Smooth muscle cell (in vitro differentiated cells): Measurements from ENCODE around the gene A2ML1. TPM values are rescaled to one million over a fixed set of nuclear protein-coding genes. Genes with fewer than 3 reads are reported as not detected.

Experiments
- DNase-seq: peaks from one replicate; lab custom pipeline; 2025; ENCODE audit not compliant: unreplicated experiment; lab: John Stamatoyannopoulos, UW
- H2AFZ ChIP-seq: fragments of 200-600 bp; sonication (generic); 2 replicates; pipeline ENCODE4 v1.6.0; 2016; ENCODE audit warnings: antibody characterized with exemption, low read depth, mild to moderate bottlenecking
- H3F3A ChIP-seq: fragments of 200-600 bp; sonication (generic); 2 replicates; pipeline ENCODE4 v1.6.0; 2017; ENCODE audit warnings: antibody characterized with exemption, low read depth
- H3K27ac ChIP-seq: fragments of 200-600 bp; sonication (generic); 2 replicates; pipeline ENCODE4 v1.5.1; 2016; ENCODE audit warnings: low read depth, mild to moderate bottlenecking
- H3K27me3 ChIP-seq: fragments of 200-600 bp; sonication (generic); 2 replicates; pipeline ENCODE4 v1.6.1; 2016; ENCODE audit warnings: low read depth, mild to moderate bottlenecking
- H3K36me3 ChIP-seq: fragments of 200-600 bp; sonication (generic); 2 replicates; pipeline ENCODE4 v1.5.1; 2016; ENCODE audit warnings: low read depth
- H3K4me1 ChIP-seq: fragments of 200-600 bp; sonication (generic); 2 replicates; pipeline ENCODE4 v1.5.1; 2016; ENCODE audit warnings: low read depth
- H3K4me2 ChIP-seq: fragments of 200-600 bp; sonication (generic); 2 replicates; pipeline ENCODE4 v1.6.0; 2016; ENCODE audit warnings: mild to moderate bottlenecking
- H3K4me3 ChIP-seq: fragments of 200-600 bp; sonication (generic); 2 replicates; pipeline ENCODE4 v1.5.1; 2016; ENCODE audit warnings: mild to moderate bottlenecking
- H3K79me2 ChIP-seq: fragments of 200-600 bp; sonication (generic); 2 replicates; pipeline ENCODE4 v1.6.0; 2016; ENCODE audit warnings: low read depth, mild to moderate bottlenecking
- H3K9ac ChIP-seq: fragments of 200-600 bp; sonication (generic); 2 replicates; pipeline ENCODE4 v1.6.0; 2016; ENCODE audit warnings: low read depth
- H3K9me3 ChIP-seq: fragments of 200-600 bp; sonication (generic); replicated peaks from 2 replicates; pipeline ENCODE4 v1.5.1; 2016; ENCODE audit warnings: low read depth
- H4K20me1 ChIP-seq: fragments of 200-600 bp; sonication (generic); 2 replicates; pipeline ENCODE4 v1.6.0; 2016; ENCODE audit warnings: low read depth
- CTCF ChIP-seq: fragments of 200-600 bp; sonication (generic); IDR thresholded peaks from 2 replicates; pipeline ENCODE4 v1.5.1; 2017; ENCODE audit warnings: borderline replicate concordance, mild to moderate bottlenecking, antibody characterized with exemption; ENCODE audit not compliant: insufficient read depth, poor library complexity, severe bottlenecking
- WGBS: methylation state at CpG from one replicate; pipeline ENCODE4 v1.1.7; 2016; ENCODE audit warnings: low lambda C conversion rate; 5-methylcytosine and 5-hydroxymethylcytosine counted together
- polyA plus RNA-seq: library from polyadenylated mRNA; unstranded; fragments of >200 nt; fragmentation: Nextera tagmentation; extraction: Ambion mirVana; gene quantifications from 2 replicates; pipeline ENCODE4 v1.2.1, GENCODE V29; 2016
- total RNA-seq: library from RNA; depleted of rRNA; stranded (reverse); fragments of >200 nt; gene quantifications from 2 replicates; pipeline ENCODE4 v1.2.3, GENCODE V29; 2014

A2ML1 gene
- total and polyA plus RNA-seq, 2 experiments from 2014 or later = 2.4 to 10.0 TPM

- H3K4me2 ChIP-seq = no peak overlapping the region
- no peak overlapping the region for H3K9ac ChIP-seq
- H3K79me2 ChIP-seq = no peaks in the 10 kb centered on the region
- no peak for TF ChIP-seq CTCF
- H4K20me1 ChIP-seq = no peaks in the 10 kb centered on the region
- 70% methylated on average over 8 of the region's 8 CpGs for WGBS
- H3F3A ChIP-seq = no peaks in the 10 kb centered on the region
- H3K27me3 ChIP-seq = no peaks in the 10 kb centered on the region
- DNase-seq = no peak
- no peak overlapping the region for H2AFZ ChIP-seq
- no peak overlapping the region for H3K27ac ChIP-seq
- H3K4me3 ChIP-seq = no peak overlapping the region
- no peaks in the 10 kb centered on the region for H3K4me1 ChIP-seq
- no peaks in the 10 kb centered on the region for H3K9me3 ChIP-seq
- no peaks in the 10 kb centered on the region for H3K36me3 ChIP-seq
Measured at GRCh38 chr12:8840938-8841633, 18.7 kb downstream of the A2ML1 start.

GRCh38 chr12:8841778-8842177 is 19.4 kb downstream of the A2ML1 start:
- H3K4me1 ChIP-seq = no peaks in the 10 kb centered on the region
- TF ChIP-seq CTCF = no peak
- H3K27me3 ChIP-seq = no peaks in the 10 kb centered on the region
- H3K4me2 ChIP-seq = no peak overlapping the region
- H2AFZ ChIP-seq = no peak overlapping the region
- H3K9ac ChIP-seq = no peak overlapping the region
- no peak overlapping the region for H3K4me3 ChIP-seq
- H3F3A ChIP-seq = no peaks in the 10 kb centered on the region
- no peak for DNase-seq
- H3K36me3 ChIP-seq = no peaks in the 10 kb centered on the region
- WGBS = 87% methylated on average over 4 of the region's 4 CpGs
- no peaks in the 10 kb centered on the region for H3K9me3 ChIP-seq
- no peak overlapping the region for H3K27ac ChIP-seq
- H3K79me2 ChIP-seq = no peaks in the 10 kb centered on the region
- no peaks in the 10 kb centered on the region for H4K20me1 ChIP-seq

GRCh38 chr12:8844665-8845064 is 22.2 kb downstream of the A2ML1 start:
- Histone ChIP-seq H3K79me2 (no peaks in the 10 kb centered on the region), H2AFZ (no peak overlapping the region), H3K9me3 (no peaks in the 10 kb centered on the region), H3F3A (no peaks in the 10 kb centered on the region), H3K4me3 (no peak overlapping the region), H3K4me1 (no peaks in the 10 kb centered on the region), H3K36me3 (no peaks in the 10 kb centered on the region), H4K20me1 (no peaks in the 10 kb centered on the region), H3K27ac (no peak overlapping the region), H3K4me2 (no peak overlapping the region), H3K27me3 (no peaks in the 10 kb centered on the region), H3K9ac (no peak overlapping the region)
- no peak for DNase-seq
- whole genome bisulfite sequencing = 89% methylated on average over 11 of the region's 11 CpGs
- no peak for TF ChIP-seq CTCF

GRCh38 chr12:8846305-8846704 is 23.9 kb downstream of the A2ML1 start:
- no peak for TF ChIP-seq CTCF
- Histone ChIP-seq H3K27ac (no peak overlapping the region), H3K4me2 (no peak overlapping the region), H3F3A (no peaks in the 10 kb centered on the region), H3K9ac (no peak overlapping the region), H3K4me1 (no peaks in the 10 kb centered on the region), H3K4me3 (no peak overlapping the region), H3K9me3 (no peaks in the 10 kb centered on the region), H4K20me1 (no peaks in the 10 kb centered on the region), H3K79me2 (no peaks in the 10 kb centered on the region), H3K36me3 (no peaks in the 10 kb centered on the region), H2AFZ (no peak overlapping the region), H3K27me3 (no peaks in the 10 kb centered on the region)
- no peak for DNase-seq
- 92% methylated on average over 3 of the region's 3 CpGs for WGBS
